GM18507 (cell line): ENCODE data around the gene SMARCC2.

ENCODE experiments used
- DNase-seq: peaks from one replicate; pipeline ENCODE4 v3.0.0; 2011; ENCODE audit warnings: low read depth; ENCODE audit not compliant: insufficient read length; ENCODE audit errors: extremely low spot score
- FAIRE-seq: peaks from 2 replicates; lab custom pipeline; 2011; peaks lifted over from hg19 to GRCh38; lab: Jason Lieb, UNC

Gene SMARCC2

DNA sequence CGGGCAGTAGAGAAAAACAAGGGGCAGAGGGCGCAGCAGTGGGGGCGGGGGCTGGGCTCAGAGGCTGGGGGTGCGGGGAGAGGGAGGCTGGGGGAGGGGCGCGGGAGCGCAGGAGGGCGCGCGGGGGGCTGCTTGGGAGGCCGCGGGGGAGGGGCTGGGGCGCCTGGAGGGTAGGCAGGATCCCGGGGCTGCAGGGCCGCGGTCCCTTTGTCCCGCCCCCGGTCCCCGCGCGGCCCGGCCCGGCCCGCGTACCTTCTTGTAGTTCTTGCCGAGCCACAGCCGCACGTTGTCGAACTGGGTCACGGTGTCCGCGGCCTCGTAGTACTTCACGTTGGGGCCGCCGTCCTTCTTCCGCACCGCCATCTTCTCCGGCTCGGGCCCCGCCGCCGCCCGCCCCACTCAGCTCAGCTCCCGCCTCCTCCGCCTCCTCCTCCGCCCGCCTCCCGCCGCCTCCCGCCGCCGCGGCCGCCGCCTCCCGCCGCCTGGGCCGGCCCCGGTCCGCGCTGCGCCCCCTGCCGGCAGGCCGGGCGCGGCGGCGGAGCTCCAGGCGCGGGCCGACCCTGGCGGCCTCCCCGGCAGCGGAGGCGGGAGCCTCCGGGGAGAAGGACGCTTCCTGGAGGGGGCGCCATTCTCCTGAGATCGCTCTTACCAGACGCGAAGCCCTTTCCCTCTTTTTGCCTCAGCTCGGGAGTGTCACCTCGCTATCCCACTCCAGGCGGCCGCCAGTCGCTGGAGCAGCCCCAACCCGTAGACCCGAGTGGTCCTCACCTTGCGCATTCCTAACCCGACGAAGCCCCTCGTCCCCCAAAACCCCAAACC, at the start of gene SMARCC2:
TSS of gene SMARCC2 (minus strand) at position 385 of the 819 bp plus-strand sequence. CDS start at position 363, 22 bp downstream.
- FAIRE-seq: peak; percentile 63
- peak; percentile 81 for DNase-seq

DNA sequence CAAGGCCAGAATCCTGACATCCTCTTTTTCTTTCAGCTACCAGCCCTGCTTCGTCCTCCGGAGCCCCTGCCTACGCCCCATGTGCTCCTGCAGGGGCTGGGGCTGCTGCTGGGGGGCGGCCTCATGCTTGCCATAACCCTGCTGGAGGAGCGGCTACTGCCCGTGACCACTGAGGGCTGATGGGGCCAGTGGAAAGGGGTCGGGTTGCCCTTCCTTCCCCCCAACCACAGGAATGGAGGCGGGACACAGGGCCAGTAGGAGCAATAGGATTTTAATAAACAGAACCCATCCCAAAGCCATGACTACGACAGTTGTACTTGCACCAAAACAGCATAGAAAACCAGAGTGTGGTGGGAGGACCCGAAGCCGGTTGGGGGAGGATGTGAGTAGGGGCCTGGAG, 48.3 kb upstream of the SMARCC2 start:
- FAIRE-seq: no peak
- no peak for DNase-seq

DNA sequence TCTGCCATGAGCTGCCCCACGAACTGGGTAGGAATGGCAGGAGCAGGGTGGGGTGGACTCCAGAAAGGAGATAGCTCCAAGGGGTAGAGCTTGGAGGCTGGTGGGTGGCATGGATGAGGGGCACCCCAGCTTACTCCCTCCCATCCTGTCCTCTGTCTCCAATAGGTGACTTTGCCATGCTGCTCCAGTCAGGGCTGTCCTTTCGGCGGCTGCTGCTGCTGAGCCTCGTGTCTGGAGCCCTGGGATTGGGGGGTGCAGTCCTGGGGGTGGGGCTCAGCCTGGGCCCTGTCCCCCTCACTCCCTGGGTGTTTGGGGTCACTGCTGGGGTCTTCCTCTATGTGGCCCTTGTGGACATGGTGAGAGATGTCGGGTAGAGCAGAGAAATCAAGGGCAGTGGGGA, 47.7 kb upstream of the SMARCC2 start:
- FAIRE-seq (no peak), DNase-seq (no peak)

DNA sequence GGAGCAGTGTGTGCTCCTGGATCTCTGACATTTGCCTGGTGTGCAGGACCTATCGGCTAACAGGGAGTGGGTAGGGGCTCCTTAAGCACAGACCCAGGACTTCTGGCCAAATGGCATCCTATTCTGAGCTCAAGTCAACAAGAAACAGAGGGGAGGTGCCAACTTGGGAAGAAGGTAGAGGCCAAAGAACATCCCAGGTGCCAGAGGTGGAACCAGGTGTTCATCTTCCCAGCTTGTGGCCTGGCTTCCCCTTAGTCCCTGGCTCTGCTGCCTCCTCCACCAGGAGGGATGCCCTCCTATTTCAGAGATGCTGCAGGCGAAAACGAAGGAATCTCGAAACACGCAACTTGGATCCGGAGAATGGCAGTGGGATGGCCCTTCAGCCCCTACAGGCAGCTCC, 46.8 kb upstream of the SMARCC2 start:
- FAIRE-seq (no peak), DNase-seq (no peak)

DNA sequence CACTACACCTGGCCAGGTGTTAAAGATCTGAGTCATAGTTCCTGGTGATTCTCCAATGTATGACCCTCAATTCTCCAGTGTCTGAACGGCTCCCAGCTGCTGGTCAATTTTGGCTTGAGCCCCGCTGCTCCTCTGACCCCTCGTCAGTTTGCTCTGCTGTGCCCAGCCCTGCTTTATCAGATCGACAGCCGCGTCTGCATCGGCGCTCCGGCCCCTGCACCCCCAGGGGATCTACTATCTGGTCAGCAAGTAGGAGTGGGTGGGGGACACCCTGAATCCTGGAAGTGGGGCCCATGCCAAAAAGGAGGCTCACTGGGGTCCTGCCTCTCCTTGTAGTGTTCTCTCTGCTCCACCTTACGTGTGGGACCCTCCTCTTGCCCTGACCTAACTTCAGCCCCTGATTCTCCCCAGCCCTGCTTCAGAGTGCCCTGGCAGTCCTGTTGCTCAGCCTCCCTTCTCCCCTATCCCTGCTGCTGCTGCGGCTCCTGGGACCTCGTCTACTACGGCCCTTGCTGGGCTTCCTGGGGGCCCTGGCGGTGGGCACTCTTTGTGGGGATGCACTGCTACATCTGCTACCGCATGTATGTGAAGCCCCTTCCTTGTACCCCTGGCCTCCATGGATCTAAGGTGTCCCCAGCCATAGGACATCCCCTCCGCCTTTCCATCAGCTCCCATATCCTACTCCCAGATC, 45.6 kb upstream of the SMARCC2 start:
- FAIRE-seq (no peak), DNase-seq (no peak)

DNA sequence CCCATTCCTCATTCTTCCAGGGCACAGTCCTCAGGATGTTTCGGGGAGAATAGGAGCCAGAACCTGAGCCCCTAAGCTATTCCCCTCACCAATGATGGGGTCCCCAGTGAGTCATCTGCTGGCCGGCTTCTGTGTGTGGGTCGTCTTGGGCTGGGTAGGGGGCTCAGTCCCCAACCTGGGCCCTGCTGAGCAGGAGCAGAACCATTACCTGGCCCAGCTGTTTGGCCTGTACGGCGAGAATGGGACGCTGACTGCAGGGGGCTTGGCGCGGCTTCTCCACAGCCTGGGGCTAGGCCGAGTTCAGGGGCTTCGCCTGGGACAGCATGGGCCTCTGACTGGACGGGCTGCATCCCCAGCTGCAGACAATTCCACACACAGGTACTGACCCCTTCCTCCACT, 41.9 kb upstream of the SMARCC2 start:
- FAIRE-seq: no peak
- no peak for DNase-seq

DNA sequence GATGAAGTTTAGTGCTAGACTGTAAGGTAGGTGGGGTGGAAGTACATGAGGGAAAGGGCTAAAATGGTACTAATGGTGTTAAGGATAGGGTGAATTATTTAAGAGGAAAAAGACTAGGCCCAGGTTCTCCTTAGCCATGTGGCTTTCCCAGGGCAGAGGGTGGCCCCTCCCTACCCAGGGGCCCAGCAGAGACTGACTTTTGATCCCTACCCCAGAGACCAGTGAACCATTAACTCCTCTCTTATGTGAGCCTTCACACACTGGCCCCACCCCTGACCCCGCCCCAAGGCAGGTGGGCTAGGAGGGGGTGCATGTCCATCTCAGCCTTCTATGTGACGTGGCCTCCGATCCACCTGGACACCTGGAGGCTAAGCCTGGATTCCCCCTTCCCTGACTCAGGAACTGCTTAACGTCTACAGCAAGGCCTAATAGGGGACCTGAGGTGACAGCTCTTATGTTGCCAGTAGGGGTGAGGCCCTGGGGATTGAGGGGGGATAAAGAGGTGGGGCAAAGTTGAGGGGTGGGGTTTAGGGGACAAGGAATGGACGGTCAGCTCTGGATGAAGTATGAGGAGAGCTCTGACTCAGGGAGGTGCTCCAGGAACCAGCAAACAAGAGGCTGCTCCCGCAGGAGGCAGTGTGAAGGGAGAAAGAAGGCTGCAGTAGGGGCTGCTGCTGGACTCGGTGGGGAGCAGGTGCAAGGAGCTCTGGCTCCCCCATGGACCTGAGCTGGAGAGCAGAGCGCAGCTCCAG, 41.3 kb upstream of the SMARCC2 start:
- no peak for DNase-seq
- no peak for FAIRE-seq

DNA sequence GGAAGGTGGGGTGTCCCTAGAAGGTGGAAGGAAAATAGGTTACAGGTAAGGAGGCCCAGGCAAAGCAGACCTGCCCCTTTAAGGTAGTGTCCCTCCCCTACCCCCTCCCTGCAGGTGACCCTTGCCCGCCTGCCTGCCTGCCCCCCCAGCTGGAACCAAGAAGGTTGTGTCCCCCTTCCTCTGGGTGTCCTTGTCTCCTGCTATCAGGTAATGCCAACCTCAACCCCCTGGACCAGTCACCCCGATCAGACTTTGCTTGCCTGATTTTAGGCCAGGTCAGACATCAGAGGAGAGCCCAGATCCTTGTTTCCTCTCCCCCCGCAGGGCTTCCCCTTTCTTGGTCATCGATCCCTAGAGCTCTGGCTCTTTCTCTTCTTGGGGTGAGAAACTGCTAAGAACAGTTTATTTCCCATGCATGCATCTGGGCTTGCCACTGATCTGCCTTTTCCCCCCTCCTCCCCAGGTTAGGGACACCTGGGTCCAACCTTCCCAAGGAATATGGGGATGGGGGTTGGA, 40.7 kb upstream of the SMARCC2 start, which contains the start of gene SLC39A5:
TSS of gene SLC39A5 (plus strand) at position 136 of the 516 bp plus-strand sequence. CDS start 1,224 bp downstream, outside the sequence.
- FAIRE-seq (no peak), DNase-seq (no peak)

DNA sequence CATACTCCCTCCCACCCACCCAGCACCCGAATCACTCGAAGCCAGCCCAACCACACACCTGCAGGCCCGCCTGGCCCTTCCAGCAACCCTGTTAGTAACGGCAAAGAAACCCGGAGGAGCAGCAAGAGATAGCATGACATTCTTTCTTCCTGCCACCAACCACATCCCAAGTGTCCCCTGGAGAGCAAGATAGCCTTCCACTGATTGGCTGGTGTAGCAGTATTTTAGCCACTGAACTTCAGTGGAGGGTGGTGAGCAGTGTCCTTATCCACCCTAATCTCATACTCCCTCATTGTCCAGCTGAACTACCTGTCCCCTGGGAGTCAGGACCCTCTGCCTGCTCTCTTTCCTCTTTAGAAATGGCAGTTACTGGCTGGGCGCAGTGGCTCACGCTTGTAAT, 39.8 kb upstream of the SMARCC2 start:
- DNase-seq: no peak
- no peak for FAIRE-seq

DNA sequence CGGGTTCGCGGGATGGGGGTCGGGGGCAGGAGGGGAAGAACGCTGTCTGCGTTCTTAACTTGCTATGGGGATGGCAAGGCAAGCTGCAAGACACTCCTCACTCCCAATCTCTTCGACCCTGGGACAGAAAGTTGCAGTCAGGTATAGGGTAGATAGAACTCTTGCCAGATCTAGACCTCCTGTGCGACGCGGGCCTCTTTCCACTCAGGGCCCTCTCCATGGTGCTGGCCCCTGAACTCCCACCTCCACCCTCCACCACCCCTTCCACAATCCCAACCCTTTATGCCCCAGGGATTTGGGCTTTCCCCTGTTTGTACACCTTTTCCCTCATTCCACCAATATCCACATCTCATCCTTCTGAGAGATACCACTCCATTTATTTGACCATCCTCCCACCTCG, 35.7 kb upstream of the SMARCC2 start:
- no peak for DNase-seq
- no peak for FAIRE-seq

DNA sequence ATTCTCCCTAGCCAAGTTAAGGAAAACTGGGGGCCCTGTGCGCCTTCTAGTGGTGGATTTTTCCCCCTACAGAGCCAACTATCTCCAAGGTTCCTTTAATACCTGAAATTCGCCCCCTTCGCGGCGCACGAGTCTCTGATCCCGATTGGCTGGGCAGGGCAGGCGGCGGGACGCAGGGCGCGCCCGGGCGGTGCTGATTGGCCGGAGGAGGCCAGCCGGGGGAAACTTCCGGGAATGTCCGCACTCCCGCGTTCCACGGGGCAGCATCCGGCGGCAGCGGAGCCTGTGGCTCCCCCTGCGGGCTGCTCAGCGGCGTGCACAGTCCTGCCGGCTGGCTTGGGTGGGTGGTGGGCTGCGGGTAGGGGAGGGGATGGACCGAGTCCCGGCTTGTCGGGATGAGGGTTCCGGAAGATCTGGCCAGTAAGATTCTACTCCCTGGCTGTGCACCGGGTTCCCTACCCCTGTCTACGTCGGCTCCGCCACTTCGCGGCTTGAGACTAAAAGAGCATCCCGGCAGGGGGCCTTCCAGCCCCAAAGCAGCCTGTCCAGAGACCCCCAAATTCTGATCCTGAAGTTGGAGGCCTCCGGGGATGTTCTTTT, 34.9 kb upstream of the SMARCC2 start, which contains the start of gene NABP2:
TSS of gene NABP2 (plus strand) at position 241 of the 600 bp plus-strand sequence. CDS start 515 bp downstream, outside the sequence.
- DNase-seq: peak; percentile 98
- peak; percentile 97 for FAIRE-seq

DNA sequence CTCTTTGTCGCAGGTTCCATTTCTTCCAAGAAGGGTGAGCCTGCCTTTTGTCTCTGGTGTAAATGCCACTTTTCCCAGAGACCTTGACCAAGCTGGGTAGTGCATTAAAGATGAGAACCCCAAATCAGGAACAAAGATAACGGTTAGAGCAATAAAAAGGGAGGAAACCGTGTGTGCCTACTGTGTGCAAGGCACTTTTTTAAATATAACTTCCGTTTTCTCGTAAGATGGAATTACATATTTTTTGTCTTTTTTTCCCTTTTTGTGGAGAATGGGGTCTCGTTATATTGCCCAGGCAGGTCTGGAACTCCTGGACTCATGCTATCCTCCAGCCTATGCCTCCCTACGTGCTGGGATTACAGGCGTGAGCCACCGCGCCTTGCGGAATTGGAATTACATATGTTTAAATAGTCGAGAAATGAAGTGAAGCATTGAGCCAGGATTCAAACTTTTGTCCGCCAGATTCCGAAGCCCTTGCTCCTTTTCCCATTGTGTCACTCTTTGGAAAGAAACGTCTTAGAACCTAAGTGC, 34.4 kb upstream of the SMARCC2 start:
- no peak for FAIRE-seq
- DNase-seq: no peak

DNA sequence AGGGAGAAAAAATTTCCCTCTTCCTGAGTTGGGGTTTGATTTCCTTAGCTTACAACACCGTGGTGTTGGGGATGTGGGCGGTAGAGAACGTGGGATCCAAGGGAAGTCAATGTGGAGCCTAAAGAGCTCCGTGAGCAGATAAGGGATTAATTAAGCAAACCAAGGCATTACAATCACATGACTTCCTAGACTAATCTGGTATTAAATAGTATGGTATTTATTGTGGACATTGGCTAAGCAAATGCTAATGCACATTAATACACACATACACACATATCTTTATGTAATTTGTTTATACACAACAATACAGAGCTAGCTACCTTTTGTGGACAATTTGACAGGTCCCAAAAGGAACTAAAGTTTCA, 33.2 kb upstream of the SMARCC2 start:
- FAIRE-seq (no peak), DNase-seq (no peak)

DNA sequence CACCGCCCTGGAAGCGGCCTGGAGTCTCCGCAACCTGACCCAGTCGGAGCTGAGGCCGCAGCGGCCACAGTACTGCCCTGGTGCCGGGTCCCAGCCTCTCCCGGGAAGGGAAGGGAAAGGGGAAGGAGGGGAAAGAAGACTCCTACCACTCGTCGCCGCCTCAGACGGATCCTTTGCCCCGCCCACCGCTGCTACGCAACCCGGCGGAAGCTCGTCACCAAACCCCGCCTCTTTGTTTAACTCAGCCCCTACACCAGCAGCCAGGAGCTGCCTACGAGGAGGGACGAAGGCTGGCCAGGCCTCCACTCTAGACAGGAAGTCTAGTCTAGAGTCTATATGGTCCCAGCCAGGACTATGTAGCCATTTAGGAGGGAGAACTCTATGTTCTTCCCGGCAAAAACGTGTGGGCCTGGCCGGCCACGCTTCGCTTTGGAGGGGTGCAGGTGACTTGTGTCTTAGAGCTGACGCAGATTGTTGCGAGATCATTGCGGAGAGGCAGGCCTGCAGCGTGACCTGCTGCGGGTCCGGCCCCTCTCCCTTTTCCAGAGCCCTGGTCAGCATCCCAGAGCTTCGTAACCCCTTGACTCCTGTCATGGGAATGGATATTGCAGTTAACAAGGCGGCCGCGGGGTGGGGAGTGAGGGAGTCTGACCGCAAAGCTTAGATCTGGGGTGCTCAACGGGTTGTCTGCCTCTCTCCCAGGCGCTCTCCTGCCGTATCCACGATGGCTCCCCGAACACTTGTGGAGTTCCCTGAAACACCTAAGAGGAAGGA, 32.7 kb upstream of the SMARCC2 start, which contains the start of gene RNF41:
TSS of gene RNF41 (minus strand) at position 166 of the 774 bp plus-strand sequence. CDS start 7,875 bp downstream, outside the sequence.
- peak; percentile 97 for FAIRE-seq
- peak; percentile 94 for DNase-seq

DNA sequence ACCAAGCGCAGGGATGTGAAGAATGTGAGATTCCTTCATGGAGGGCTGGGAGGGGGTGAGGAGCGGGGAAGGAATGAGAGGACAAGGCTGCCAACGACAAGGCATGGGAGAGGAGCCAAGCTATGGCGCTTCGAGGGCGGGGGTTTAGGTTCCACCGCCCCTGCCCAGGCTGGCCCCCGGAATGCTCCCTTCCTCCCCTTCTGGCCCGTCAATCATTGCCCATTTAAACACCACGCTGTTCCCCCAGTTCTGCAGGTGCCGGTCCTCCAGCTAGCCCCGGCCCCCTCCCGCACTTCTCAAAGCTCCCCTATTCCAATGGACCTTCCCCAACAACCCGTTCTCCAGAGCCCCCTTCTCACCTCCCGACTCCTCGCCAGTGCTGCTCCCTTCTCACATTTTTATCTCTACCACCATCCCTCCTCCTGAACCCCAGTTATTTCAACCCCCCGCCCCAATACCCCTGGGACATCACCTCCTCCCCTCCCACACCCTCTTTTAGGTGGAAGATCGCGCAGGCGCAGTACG, 32.0 kb upstream of the SMARCC2 start:
- no peak for FAIRE-seq
- peak; percentile 62 for DNase-seq

DNA sequence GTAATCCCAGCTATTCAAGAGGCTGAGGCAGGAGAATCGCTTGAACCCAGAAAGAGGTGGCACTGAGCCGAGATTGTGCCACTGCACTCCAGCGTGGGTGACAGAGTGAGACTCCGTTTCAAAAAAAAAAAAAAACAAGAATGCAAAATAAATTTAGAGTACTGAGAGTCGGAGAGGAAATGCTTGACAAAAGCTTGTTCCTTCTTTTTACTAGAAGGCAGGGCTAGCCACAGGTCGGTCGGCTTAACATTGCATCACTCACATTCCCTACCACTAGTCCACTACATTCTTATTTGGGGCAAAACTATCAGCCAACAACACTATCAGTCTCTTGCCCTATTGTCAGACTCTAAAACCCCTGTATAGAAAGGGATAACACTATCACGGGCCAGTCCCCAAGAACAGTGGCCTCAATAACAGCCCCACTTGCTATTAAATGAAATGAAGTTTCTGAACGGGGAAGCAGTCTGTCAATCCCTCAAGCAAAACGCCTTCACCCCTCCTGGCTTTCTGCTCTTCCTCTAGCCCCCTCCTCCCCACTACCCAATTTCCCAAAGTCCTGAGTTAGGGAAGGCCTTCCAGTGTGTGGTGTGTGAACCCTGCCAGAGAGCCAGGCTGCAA, 31.4 kb upstream of the SMARCC2 start:
- FAIRE-seq (peak; percentile 56), DNase-seq (no peak)

DNA sequence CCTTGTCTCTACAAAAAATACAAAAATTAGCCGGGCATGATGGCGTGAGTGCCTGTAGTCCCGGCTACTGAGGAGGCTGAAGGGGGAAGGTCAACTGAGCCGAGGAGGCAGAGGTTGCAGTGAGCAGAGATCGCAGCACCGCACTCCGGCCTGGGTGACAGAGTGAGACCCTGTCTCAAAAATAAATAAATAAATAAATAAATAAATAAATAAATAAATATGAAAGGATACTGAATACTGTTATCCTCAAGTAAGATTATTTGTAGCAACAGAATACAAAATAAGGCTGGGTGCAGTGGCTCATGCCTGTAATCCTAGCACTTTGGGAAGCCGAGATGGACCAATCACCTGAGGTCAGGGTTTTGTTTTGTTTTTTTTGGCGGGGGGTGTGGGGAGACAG, 30.6 kb upstream of the SMARCC2 start:
- FAIRE-seq (no peak), DNase-seq (no peak)

DNA sequence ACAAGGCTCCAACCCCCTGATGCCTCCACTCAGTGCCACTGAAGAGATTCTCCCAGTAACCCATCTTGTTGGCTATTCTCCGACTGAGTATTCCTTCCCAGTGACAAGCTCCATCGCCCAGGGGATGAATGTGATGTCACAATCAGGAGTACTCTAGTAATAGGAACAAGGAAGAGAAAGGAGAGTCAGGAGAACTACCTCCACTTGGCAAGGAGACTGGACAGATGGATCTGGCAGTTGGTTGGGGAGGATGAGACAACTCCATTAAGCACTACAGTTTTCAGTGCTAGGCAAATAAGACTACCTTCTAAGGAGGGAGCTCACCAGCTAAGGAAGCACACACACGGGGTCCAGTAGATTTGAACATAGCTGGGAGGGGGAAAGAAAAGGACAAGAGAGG, 27.2 kb upstream of the SMARCC2 start:
- DNase-seq (no peak), FAIRE-seq (no peak)
